GM12872 (cell line): Measurements from ENCODE around the gene ADRA2A.

Experiments used
- CTCF ChIP-seq: IDR thresholded peaks from 3 replicates; pipeline ENCODE4 v1.5.1; 2011; ENCODE audit warnings: low read depth, mild to moderate bottlenecking, low read length, moderate library complexity; ENCODE audit not compliant: insufficient read depth

The ADRA2A gene

GRCh38 chr10:111076682-111077478 lies at the start of gene ADRA2A:
TSS of gene ADRA2A (plus strand) at chr10:111077029. CDS start at chr10:111077997, 968 bp downstream.
- TF ChIP-seq CTCF: no peak

- no peak for TF ChIP-seq CTCF
Observed at GRCh38 chr10:111030042-111030750, 46.6 kb upstream of the ADRA2A start.

- TF ChIP-seq CTCF: no peak
Observed at GRCh38 chr10:111034598-111035310, 42.1 kb upstream of the ADRA2A start.

- no peak for TF ChIP-seq CTCF
Observed at GRCh38 chr10:111035542-111035941, 41.3 kb upstream of the ADRA2A start.

GRCh38 chr10:111037858-111038257 lies 39.0 kb upstream of the ADRA2A start:
- peak; percentile 32; the same call in 2 of the 3 replicates for TF ChIP-seq CTCF

- TF ChIP-seq CTCF: no peak
Observed at GRCh38 chr10:111039522-111039921, 37.3 kb upstream of the ADRA2A start.

GRCh38 chr10:111057006-111057405 lies 19.8 kb upstream of the ADRA2A start:
- no peak for TF ChIP-seq CTCF
